Activated T-cell treated with anti-CD3 and anti-CD28 coated beads, Interleukin-2, amount 50 U/mL, for 24 hours (primary cell): Measurements from ENCODE around the gene ACKR3.

ENCODE experiments used
- DNase-seq: peaks from one replicate; pipeline ENCODE4 v3.0.0-alpha.2; 2020
- H3K27ac Mint-ChIP-seq: 2 replicates; pipeline ENCODE4 v1.8.0; 2020; ENCODE audit warnings: mild to moderate bottlenecking, mixed read lengths
- H3K27me3 Mint-ChIP-seq: 2 replicates; pipeline ENCODE4 v1.8.0; 2020; ENCODE audit warnings: mixed read lengths
- H3K36me3 Mint-ChIP-seq: 2 replicates; pipeline ENCODE4 v1.8.0; 2020; ENCODE audit warnings: low read depth, mixed read lengths
- H3K4me1 Mint-ChIP-seq: 2 replicates; pipeline ENCODE4 v1.8.0; 2020; ENCODE audit warnings: low read depth, mixed read lengths
- H3K4me3 Mint-ChIP-seq: 2 replicates; pipeline ENCODE4 v1.8.0; 2020; ENCODE audit warnings: mild to moderate bottlenecking, moderate library complexity, mixed read lengths
- H3K9me3 Mint-ChIP-seq: 2 replicates; pipeline ENCODE4 v1.8.0; 2020; ENCODE audit warnings: mixed read lengths

ACKR3 gene

GRCh38 chr2:236613612-236614011 lies 44.0 kb downstream of the ACKR3 start:
- Mint-ChIP-seq H3K4me3 (no peak overlapping the region), H3K27me3 (peaks cover 6% of the 10 kb centered on the region), H3K36me3 (no peaks in the 10 kb centered on the region), H3K4me1 (no peaks in the 10 kb centered on the region), H3K9me3 (no peaks in the 10 kb centered on the region), H3K27ac (no peak overlapping the region)
- DNase-seq = no peak

DNA sequence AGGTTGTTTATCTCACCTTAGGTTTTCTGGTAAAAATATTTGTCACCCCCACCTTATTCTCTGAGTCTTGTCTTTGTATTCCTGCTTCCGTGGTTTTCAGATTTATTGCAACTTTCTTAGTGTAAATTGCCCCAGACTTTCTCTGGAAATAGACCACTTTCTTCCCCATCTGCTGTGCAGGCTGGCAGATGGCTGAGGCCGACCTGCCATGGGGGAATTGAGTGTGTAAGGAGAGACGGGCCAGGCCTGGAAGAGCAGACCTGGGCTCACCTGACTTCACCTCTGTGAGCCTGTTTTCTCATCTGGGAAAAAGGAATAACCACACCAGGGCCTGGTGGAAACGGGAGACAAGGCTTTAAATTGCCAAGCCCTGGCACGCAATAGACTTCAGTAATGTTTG lies 44.9 kb downstream of the ACKR3 start:
- no peaks in the 10 kb centered on the region for H3K36me3 Mint-ChIP-seq
- no peaks in the 10 kb centered on the region for H3K4me1 Mint-ChIP-seq
- no peaks in the 10 kb centered on the region for H3K9me3 Mint-ChIP-seq
- no peak overlapping the region for H3K4me3 Mint-ChIP-seq
- H3K27ac Mint-ChIP-seq = no peak overlapping the region
- DNase-seq = no peak
- H3K27me3 Mint-ChIP-seq = peaks cover 6% of the 10 kb centered on the region

- Mint-ChIP-seq H3K4me3 (no peak overlapping the region), H3K27me3 (peaks cover 6% of the 10 kb centered on the region), H3K27ac (no peak overlapping the region), H3K9me3 (no peaks in the 10 kb centered on the region), H3K36me3 (no peaks in the 10 kb centered on the region), H3K4me1 (peaks cover 6% of the 10 kb centered on the region)
- no peak for DNase-seq
Observed at GRCh38 chr2:236616031-236616430, 46.4 kb downstream of the ACKR3 start.

DNA sequence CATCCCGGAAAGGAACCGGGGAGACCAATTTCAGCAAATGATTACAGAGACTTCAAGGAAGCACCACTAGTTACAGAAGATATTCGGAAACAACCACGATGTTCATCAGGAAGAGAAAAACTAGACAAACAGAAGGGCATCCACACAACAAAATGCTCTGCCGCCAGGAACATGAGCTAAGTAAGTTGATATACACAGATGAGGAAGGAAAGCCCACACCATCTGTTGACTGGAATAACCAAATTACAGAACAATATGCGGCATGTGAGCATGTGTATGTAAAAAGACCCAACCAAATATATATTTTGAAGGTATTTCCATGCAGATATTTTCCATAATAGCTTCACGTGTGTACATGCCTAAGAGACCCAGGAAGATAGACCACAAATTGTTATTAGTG lies 47.0 kb downstream of the ACKR3 start:
- Mint-ChIP-seq H3K4me1 (peaks cover 6% of the 10 kb centered on the region), H3K9me3 (no peaks in the 10 kb centered on the region), H3K36me3 (no peaks in the 10 kb centered on the region), H3K27me3 (peaks cover 6% of the 10 kb centered on the region), H3K4me3 (no peak overlapping the region), H3K27ac (no peak overlapping the region)
- no peak for DNase-seq

- H3K9me3 Mint-ChIP-seq = no peaks in the 10 kb centered on the region
- no peak overlapping the region for H3K4me3 Mint-ChIP-seq
- peaks cover 6% of the 10 kb centered on the region for H3K27me3 Mint-ChIP-seq
- H3K27ac Mint-ChIP-seq = no peak overlapping the region
- DNase-seq = no peak
- H3K36me3 Mint-ChIP-seq = no peaks in the 10 kb centered on the region
- peaks cover 6% of the 10 kb centered on the region for H3K4me1 Mint-ChIP-seq
Observed at GRCh38 chr2:236617221-236617737, 47.7 kb downstream of the ACKR3 start.

GRCh38 chr2:236617796-236618195 lies 48.2 kb downstream of the ACKR3 start:
- no peaks in the 10 kb centered on the region for H3K9me3 Mint-ChIP-seq
- peaks cover 6% of the 10 kb centered on the region for H3K27me3 Mint-ChIP-seq
- H3K4me1 Mint-ChIP-seq = peaks cover 6% of the 10 kb centered on the region
- H3K36me3 Mint-ChIP-seq = no peaks in the 10 kb centered on the region
- H3K27ac Mint-ChIP-seq = no peak overlapping the region
- DNase-seq = no peak
- no peak overlapping the region for H3K4me3 Mint-ChIP-seq

- Mint-ChIP-seq H3K4me1 (peaks cover 6% of the 10 kb centered on the region), H3K9me3 (no peaks in the 10 kb centered on the region), H3K36me3 (no peaks in the 10 kb centered on the region), H3K4me3 (no peak overlapping the region), H3K27ac (no peak overlapping the region), H3K27me3 (peaks cover 6% of the 10 kb centered on the region)
- no peak for DNase-seq
Observed at GRCh38 chr2:236618370-236618769, 48.7 kb downstream of the ACKR3 start.

DNA sequence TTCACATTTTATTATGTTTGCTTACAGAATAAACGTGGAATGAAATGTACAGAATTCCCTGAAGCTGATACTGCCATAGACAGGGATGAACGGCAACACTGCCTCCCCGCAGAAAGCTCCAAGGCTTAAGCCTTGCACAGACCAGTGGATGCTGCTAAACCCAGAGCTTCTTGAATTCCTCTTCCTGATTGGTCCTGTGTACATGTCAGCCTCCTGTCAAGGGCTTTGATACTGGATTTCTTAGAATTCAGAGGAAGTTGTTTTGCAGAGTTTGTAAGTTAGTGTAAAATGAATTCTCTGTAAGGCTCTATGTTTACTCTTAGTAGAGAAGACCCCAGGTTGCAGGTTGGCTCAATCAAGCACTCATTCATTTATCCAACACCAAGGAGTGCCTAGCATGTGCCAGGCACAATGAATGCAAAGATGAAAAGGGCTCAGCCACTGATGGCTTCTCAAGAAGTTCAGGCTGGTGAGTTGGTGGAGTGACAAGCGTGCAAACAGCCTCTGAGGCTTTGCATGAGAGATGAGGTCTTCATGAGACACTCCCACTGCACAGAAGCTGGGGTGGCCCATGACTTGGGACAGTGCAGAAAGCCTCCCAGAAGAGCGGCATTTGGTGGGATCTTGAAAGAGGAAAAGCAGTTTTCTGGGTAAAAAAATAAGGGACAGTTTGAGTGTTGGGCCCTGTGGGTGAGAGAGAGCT lies 50.4 kb downstream of the ACKR3 start:
- H3K27me3 Mint-ChIP-seq = peaks cover under 1% of the 10 kb centered on the region
- no peak overlapping the region for H3K27ac Mint-ChIP-seq
- no peaks in the 10 kb centered on the region for H3K36me3 Mint-ChIP-seq
- no peaks in the 10 kb centered on the region for H3K9me3 Mint-ChIP-seq
- DNase-seq = no peak
- no peak overlapping the region for H3K4me3 Mint-ChIP-seq
- peaks cover 6% of the 10 kb centered on the region for H3K4me1 Mint-ChIP-seq

DNA sequence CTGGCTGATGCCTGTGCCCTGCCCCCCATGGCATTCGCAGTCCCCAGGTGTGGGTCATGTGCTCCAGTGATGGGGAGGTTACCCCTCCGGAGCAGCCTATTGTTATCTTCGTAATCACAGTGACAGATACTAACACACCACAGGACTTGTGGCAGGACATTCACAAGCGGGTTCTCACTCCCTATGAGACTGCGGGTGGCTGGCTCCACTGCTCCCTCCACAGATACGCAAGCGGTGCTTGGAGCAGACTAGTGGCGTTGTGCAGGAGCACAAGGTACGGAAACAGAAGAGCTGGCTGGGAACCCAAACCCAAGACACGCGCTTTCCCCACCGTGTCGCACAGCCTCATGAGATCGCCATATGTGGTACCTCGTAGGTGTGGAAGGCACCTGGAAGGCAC lies 52.2 kb downstream of the ACKR3 start:
- Mint-ChIP-seq H3K4me3 (no peak overlapping the region), H3K27me3 (no peaks in the 10 kb centered on the region), H3K4me1 (peaks cover 6% of the 10 kb centered on the region), H3K36me3 (no peaks in the 10 kb centered on the region), H3K27ac (no peak overlapping the region), H3K9me3 (no peaks in the 10 kb centered on the region)
- DNase-seq = no peak

GRCh38 chr2:236622201-236622600 lies 52.6 kb downstream of the ACKR3 start:
- no peak overlapping the region for H3K27ac Mint-ChIP-seq
- no peaks in the 10 kb centered on the region for H3K36me3 Mint-ChIP-seq
- no peaks in the 10 kb centered on the region for H3K9me3 Mint-ChIP-seq
- no peak overlapping the region for H3K4me3 Mint-ChIP-seq
- H3K27me3 Mint-ChIP-seq = no peaks in the 10 kb centered on the region
- DNase-seq = no peak
- peaks cover 6% of the 10 kb centered on the region for H3K4me1 Mint-ChIP-seq

DNA sequence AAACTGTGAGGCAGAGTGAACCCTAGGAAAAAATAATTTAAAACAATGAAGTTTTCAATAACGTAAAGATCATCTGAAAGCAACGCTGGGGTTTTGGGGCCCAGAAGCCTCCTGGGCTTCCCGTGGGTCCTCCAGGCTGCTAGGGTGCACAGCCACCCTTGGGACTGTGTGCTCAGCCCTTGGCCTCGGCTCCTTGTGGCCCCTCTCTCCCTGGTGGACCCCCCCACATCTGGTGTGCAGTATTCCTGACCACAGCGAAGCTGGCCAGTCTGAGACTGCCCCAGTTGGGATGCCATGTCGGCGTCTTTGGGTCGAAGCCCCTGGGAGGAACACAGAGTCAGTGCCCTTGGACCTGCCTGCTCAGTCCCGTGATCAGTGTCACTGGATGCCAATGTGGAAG lies 53.0 kb downstream of the ACKR3 start:
- no peaks in the 10 kb centered on the region for H3K27me3 Mint-ChIP-seq
- peaks cover 6% of the 10 kb centered on the region for H3K4me1 Mint-ChIP-seq
- no peaks in the 10 kb centered on the region for H3K36me3 Mint-ChIP-seq
- DNase-seq = no peak
- H3K27ac Mint-ChIP-seq = no peak overlapping the region
- H3K4me3 Mint-ChIP-seq = no peak overlapping the region
- H3K9me3 Mint-ChIP-seq = no peaks in the 10 kb centered on the region

- H3K27me3 Mint-ChIP-seq = no peaks in the 10 kb centered on the region
- H3K9me3 Mint-ChIP-seq = no peaks in the 10 kb centered on the region
- no peak overlapping the region for H3K4me3 Mint-ChIP-seq
- no peaks in the 10 kb centered on the region for H3K36me3 Mint-ChIP-seq
- peaks cover 6% of the 10 kb centered on the region for H3K4me1 Mint-ChIP-seq
- no peak overlapping the region for H3K27ac Mint-ChIP-seq
- no peak for DNase-seq
Observed at GRCh38 chr2:236623816-236624215, 54.2 kb downstream of the ACKR3 start.

DNA sequence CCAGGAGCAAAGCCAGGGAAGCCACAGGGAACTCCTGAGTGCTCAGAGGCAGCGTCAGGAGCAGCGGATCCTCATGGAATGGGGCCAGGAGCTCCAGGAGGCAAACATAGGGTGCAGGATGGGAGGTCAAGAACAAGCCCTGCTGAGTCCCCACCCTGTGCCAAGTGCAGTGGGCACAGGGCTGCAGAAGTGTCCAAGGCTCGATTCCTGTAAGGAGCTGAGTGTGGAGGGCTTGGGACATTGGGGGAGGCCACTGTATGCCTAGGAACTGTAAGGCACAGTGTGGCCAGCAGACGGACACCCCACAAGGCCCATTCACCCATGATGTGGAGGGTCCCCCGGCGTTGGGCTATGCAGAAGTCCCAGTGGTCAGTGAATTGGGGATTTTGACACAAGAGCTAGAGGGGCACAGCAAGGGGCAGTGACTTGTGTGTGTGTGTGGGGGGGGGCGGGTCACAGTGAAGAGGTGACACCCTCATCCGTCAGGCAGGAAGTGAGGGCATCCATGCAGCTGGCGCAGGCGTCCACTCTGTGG lies 55.6 kb downstream of the ACKR3 start:
- Mint-ChIP-seq H3K27ac (no peak overlapping the region), H3K36me3 (no peaks in the 10 kb centered on the region), H3K27me3 (no peaks in the 10 kb centered on the region), H3K4me1 (peaks cover 3% of the 10 kb centered on the region), H3K4me3 (no peak overlapping the region), H3K9me3 (no peaks in the 10 kb centered on the region)
- no peak for DNase-seq

DNA sequence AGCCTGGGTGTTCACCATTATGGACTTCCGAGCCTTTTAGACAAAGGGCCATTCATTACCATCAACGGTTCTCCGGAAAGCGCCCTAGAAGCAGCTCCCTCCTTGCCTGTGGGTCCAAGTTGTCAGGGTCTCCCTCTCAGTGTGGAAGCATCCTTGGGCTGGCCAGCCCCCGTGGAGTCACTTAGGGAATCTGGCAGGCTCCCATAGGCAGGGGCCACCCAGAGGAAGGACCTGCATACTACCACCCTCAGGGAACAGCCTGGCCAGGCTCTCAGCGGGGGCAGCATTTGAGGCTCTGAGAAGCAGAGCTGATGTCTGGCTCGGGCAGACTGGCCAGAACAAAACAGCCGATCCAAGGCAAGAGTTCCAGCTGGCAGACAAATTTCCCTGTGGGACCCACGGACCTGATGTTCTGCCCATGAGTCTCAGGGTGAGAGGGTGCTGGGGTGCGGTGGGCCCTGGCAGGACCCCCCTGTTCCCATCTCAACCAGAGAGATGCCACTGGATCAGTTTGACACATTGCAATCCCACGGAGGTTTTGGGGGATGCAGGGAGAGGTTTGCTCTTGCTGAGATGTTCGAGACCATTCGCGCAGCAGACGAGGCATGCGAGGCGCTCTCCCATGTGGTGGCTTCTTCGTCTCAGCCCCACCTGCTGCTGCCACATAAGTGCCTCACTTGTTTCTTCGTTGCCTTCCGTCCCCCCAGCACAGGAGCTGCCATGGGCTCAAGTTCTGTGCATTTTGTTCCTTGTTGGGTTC lies 56.9 kb downstream of the ACKR3 start:
- Mint-ChIP-seq H3K4me1 (no peaks in the 10 kb centered on the region), H3K27me3 (no peaks in the 10 kb centered on the region), H3K27ac (no peak overlapping the region), H3K4me3 (no peak overlapping the region), H3K36me3 (no peaks in the 10 kb centered on the region), H3K9me3 (no peaks in the 10 kb centered on the region)
- no peak for DNase-seq

GRCh38 chr2:236627193-236627592 lies 57.6 kb downstream of the ACKR3 start:
- no peak for DNase-seq
- Mint-ChIP-seq H3K4me1 (no peaks in the 10 kb centered on the region), H3K9me3 (no peaks in the 10 kb centered on the region), H3K4me3 (no peak overlapping the region), H3K36me3 (no peaks in the 10 kb centered on the region), H3K27me3 (no peaks in the 10 kb centered on the region), H3K27ac (no peak overlapping the region)
